Measurements from ENCODE around the gene DIAPH3. TPM values are rescaled to one million over a fixed set of nuclear protein-coding genes. Genes with fewer than 3 reads are reported as not detected.

Gene DIAPH3
- polyA plus RNA-seq, 2 of the 4 experiments (the other 2 are of a cell fraction): 10.8 to 13.6 TPM

GRCh38 chr13:59873856-59874255 lies 289.9 kb downstream of the DIAPH3 start:
- Histone ChIP-seq H3K4me3 (no peak overlapping the region), H3K27ac (no peak overlapping the region), H3K4me2 (no peak overlapping the region), H3K9me3 (no peaks in the 10 kb centered on the region), H3K4me1 (no peaks in the 10 kb centered on the region)
- whole genome bisulfite sequencing (ENCODE audit: missing lambda C conversion rate): 92% methylated on average over 7 of the region's 7 CpGs
- DNase-seq (ENCODE audit: low read depth in 1 of 2, low spot score in 1 of 2): no peak
- ChIA-PET CTCF (no interaction called here), POLR2A (interaction anchor here (0.7 kb wide), 1 partner anchor 739 kb away, joined by 6 read pairs; no protein-coding TSS in a partner anchor)
- no peak for ATAC-seq
- TF ChIP-seq JUN (IDR thresholded peaks at IDR 0.05) (no peak), KDM5A (IDR thresholded peaks at IDR 0.05) (no peak), HEYL (CRISPR knock-in tag; IDR thresholded peaks at IDR 0.05) (no peak), HDAC2 (IDR thresholded peaks at IDR 0.05) (no peak), ESRRA (IDR thresholded peaks at IDR 0.05; ENCODE audit: borderline replicate concordance, low read length) (no peak), RNF2 (IDR thresholded peaks at IDR 0.05; ENCODE audit: borderline replicate concordance, low read depth) (no peak), SMC3 (IDR thresholded peaks at IDR 0.05) (no peak), MAZ (IDR thresholded peaks at IDR 0.05; ENCODE audit: borderline replicate concordance, low read depth, low read length) (no peak)
- TF ChIP-seq, protein P1, sequence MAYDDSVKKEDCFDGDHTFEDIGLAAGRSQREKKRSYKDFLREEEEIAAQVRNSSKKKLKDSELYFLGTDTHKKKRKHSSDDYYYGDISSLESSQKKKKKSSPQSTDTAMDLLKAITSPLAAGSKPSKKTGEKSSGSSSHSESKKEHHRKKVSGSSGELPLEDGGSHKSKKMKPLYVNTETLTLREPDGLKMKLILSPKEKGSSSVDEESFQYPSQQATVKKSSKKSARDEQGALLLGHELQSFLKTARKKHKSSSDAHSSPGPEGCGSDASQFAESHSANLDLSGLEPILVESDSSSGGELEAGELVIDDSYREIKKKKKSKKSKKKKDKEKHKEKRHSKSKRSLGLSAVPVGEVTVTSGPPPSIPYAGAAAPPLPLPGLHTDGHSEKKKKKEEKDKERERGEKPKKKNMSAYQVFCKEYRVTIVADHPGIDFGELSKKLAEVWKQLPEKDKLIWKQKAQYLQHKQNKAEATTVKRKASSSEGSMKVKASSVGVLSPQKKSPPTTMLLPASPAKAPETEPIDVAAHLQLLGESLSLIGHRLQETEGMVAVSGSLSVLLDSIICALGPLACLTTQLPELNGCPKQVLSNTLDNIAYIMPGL (CRISPR knock-in tag; IDR thresholded peaks at IDR 0.05; ENCODE audit: borderline replicate concordance): no peak
- no peak for FAIRE-seq

DNA sequence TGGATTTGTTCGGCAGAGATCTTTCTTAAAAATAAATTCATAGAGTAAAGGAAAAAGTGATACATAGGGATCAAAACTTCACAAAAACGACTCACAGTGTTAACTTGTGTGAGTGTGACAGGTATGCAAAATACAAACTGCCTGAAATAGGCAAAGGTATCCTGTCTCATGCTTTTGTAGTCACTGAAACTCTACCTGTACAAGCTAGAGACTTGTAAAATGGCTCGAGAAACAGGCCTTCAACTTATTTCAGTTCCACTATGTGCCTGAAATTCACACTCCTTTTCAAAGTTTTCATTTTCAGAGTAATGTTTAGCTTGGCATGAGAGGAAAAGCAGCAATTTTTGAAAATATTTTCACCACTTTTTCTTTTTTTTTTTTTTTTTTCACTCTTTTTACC lies 290.4 kb downstream of the DIAPH3 start:
- DNase-seq (ENCODE audit: low read depth in 1 of 2, low spot score in 1 of 2) (no peak), FAIRE-seq (no peak), ATAC-seq (no peak)
- Histone ChIP-seq H3K4me2 (no peak overlapping the region), H3K4me3 (no peak overlapping the region), H3K9me3 (no peaks in the 10 kb centered on the region), H3K27ac (no peak overlapping the region), H3K4me1 (no peaks in the 10 kb centered on the region)
- 85% methylated on average over 3 of the region's 3 CpGs for WGBS (ENCODE audit: missing lambda C conversion rate)
- CTCF ChIA-PET: no interaction called here
- TF ChIP-seq CBX2 (IDR thresholded peaks at IDR 0.05; ENCODE audit: borderline replicate concordance, low read depth) (no peak), JUN (IDR thresholded peaks at IDR 0.05) (no peak)
- POLR2A ChIA-PET: interaction anchor here (0.7 kb wide), 1 partner anchor 740 kb away, joined by 6 read pairs; no protein-coding TSS in a partner anchor

GRCh38 chr13:59867867-59868266 lies 295.9 kb downstream of the DIAPH3 start:
- no peak overlapping the region for H3K4me3 ChIP-seq
- ChIA-PET POLR2A (no interaction called here), CTCF (no interaction called here)
- no peak overlapping the region for H3K4me2 ChIP-seq
- WGBS (ENCODE audit: missing lambda C conversion rate): 83% methylated on average over 5 of the region's 5 CpGs
- FAIRE-seq (no peak), ATAC-seq (no peak), DNase-seq (ENCODE audit: low read depth in 1 of 2, low spot score in 1 of 2) (no peak)
- H3K4me1 ChIP-seq: peaks cover 4% of the 10 kb centered on the region; the same call in 1 of the 3 replicates
- TF ChIP-seq EP300 (IDR thresholded peaks at IDR 0.05) (no peak), POLR2A (IDR thresholded peaks at IDR 0.05; ENCODE audit: low read length) (no peak), EHF (CRISPR knock-in tag; IDR thresholded peaks at IDR 0.05) (no peak), FOSL2 (IDR thresholded peaks at IDR 0.05) (no peak), FOSL2 (CRISPR knock-in tag; IDR thresholded peaks at IDR 0.05) (no peak), KDM1A (IDR thresholded peaks at IDR 0.05; ENCODE audit: low read depth) (no peak), GATA3 (IDR thresholded peaks at IDR 0.05; ENCODE audit: borderline replicate concordance) (no peak), SREBF2 (IDR thresholded peaks at IDR 0.05) (no peak), FOSB (CRISPR knock-in tag; IDR thresholded peaks at IDR 0.05) (no peak), JUNB (IDR thresholded peaks at IDR 0.05) (no peak), ESRRA (IDR thresholded peaks at IDR 0.05; ENCODE audit: borderline replicate concordance, low read length) (no peak), EHMT2 (IDR thresholded peaks at IDR 0.05; ENCODE audit: low read depth) (no peak), POLR2AphosphoS2 (conservative IDR thresholded peaks at IDR 0.05; ENCODE audit: low read length) (no peak), KDM5A (IDR thresholded peaks at IDR 0.05) (no peak), CBX8 (IDR thresholded peaks at IDR 0.05) (no peak), RARB (CRISPR knock-in tag; IDR thresholded peaks at IDR 0.05) (no peak), MAZ (IDR thresholded peaks at IDR 0.05; ENCODE audit: borderline replicate concordance, low read depth, low read length) (no peak), ZFP36 (IDR thresholded peaks at IDR 0.05; ENCODE audit: borderline replicate concordance, partially characterized antibody) (no peak), RNF2 (IDR thresholded peaks at IDR 0.05; ENCODE audit: borderline replicate concordance, low read depth) (no peak)
- TF ChIP-seq, protein P2, sequence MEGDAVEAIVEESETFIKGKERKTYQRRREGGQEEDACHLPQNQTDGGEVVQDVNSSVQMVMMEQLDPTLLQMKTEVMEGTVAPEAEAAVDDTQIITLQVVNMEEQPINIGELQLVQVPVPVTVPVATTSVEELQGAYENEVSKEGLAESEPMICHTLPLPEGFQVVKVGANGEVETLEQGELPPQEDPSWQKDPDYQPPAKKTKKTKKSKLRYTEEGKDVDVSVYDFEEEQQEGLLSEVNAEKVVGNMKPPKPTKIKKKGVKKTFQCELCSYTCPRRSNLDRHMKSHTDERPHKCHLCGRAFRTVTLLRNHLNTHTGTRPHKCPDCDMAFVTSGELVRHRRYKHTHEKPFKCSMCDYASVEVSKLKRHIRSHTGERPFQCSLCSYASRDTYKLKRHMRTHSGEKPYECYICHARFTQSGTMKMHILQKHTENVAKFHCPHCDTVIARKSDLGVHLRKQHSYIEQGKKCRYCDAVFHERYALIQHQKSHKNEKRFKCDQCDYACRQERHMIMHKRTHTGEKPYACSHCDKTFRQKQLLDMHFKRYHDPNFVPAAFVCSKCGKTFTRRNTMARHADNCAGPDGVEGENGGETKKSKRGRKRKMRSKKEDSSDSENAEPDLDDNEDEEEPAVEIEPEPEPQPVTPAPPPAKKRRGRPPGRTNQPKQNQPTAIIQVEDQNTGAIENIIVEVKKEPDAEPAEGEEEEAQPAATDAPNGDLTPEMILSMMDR (IDR thresholded peaks at IDR 0.05): no peak
- no peak overlapping the region for H3K27ac ChIP-seq
- H3K9me3 ChIP-seq: no peaks in the 10 kb centered on the region
